ENCODE results near the gene EBNA1BP2. TPM values are rescaled to one million over a fixed set of nuclear protein-coding genes. Genes with fewer than 3 reads are reported as not detected.
"Not testable (repeated sequence)": the region's sequence is repeated elsewhere in the genome, so short reads cannot be mapped to it uniquely, and the experiment has no call there.

EBNA1BP2 gene
- total RNA-seq, 4 donors from 2014 or later, result 49.8 to 71.7 (median 58.4) TPM

GRCh38 chr1:43140583-43140982, 31.5 kb downstream of the EBNA1BP2 start:
- WGBS, result 93% methylated on average over 4 of the region's 4 CpGs
- no peak for DNase-seq (ENCODE audit: extremely low spot score)
- Histone ChIP-seq H3K36me3 (no peaks in the 10 kb centered on the region), H3K9me3 (peaks cover 0 to 16% (median 9%) of the 10 kb centered on the region in 4 donors), H3K4me3 (no peak overlapping the region), H3K4me1 (peaks cover 0 to 5% (median 0%) of the 10 kb centered on the region in 4 donors), H3K27me3 (peaks cover 0 to 25% (median 4%) of the 10 kb centered on the region in 4 donors), H3K27ac (replicated peaks in 1 of 4) (no peak overlapping the region)
- intact Hi-C loops (cut with DNase I), result no loop called here
- TF ChIP-seq POLR2AphosphoS5 (IDR thresholded peaks at IDR 0.05) (no peak), CTCF (IDR thresholded peaks at IDR 0.05) (no peak), EP300 (IDR thresholded peaks at IDR 0.05) (no peak), POLR2A (IDR thresholded peaks at IDR 0.05; ENCODE audit: low read depth) (no peak)

- intact Hi-C loops (cut with DNase I), result no loop called here
- H3K36me3 ChIP-seq, result no peaks in the 10 kb centered on the region
- no peak for DNase-seq (ENCODE audit: extremely low spot score)
- peaks cover 0 to 5% (median 0%) of the 10 kb centered on the region in 4 donors for H3K4me1 ChIP-seq
- no peak overlapping the region for H3K27ac ChIP-seq (replicated peaks in 1 of 4)
- no peak overlapping the region for H3K4me3 ChIP-seq
- H3K27me3 ChIP-seq, result peaks cover 0 to 19% (median under 1%) of the 10 kb centered on the region in 4 donors
- peaks cover 0 to 16% (median 9%) of the 10 kb centered on the region in 4 donors for H3K9me3 ChIP-seq
- TF ChIP-seq POLR2A (IDR thresholded peaks at IDR 0.05; ENCODE audit: low read depth), result no peak
- no peak for TF ChIP-seq EP300 (IDR thresholded peaks at IDR 0.05)
- TF ChIP-seq CTCF (IDR thresholded peaks at IDR 0.05), result no peak
- no peak for TF ChIP-seq POLR2AphosphoS5 (IDR thresholded peaks at IDR 0.05)
Measured at GRCh38 chr1:43140010-43140409, 32.1 kb downstream of the EBNA1BP2 start.

GRCh38 chr1:43139295-43139694, 32.8 kb downstream of the EBNA1BP2 start:
- H3K36me3 ChIP-seq; H3K4me1 ChIP-seq; H3K27ac ChIP-seq (replicated peaks in 1 of 4); DNase-seq (ENCODE audit: extremely low spot score); intact Hi-C loops (cut with DNase I); H3K4me3 ChIP-seq: not testable (repeated sequence)
- Histone ChIP-seq H3K9me3 (peaks cover 0 to 16% (median 9%) of the 10 kb centered on the region in 4 donors), H3K27me3 (peaks cover 0 to 12% (median 0%) of the 10 kb centered on the region in 4 donors)
- 86% methylated on average over 8 of the region's 8 CpGs for WGBS

- intact Hi-C loops (cut with DNase I), result no loop called here
- H3K27ac ChIP-seq (replicated peaks in 1 of 4), result no peak overlapping the region
- 85% methylated on average over 7 of the region's 7 CpGs for WGBS
- peaks cover 0 to 5% (median 0%) of the 10 kb centered on the region in 4 donors for H3K4me1 ChIP-seq
- H3K27me3 ChIP-seq, result no peaks in the 10 kb centered on the region
- no peak for DNase-seq (ENCODE audit: extremely low spot score)
- no peak overlapping the region for H3K4me3 ChIP-seq
- H3K9me3 ChIP-seq, result peaks cover 0 to 16% (median 9%) of the 10 kb centered on the region in 4 donors
- no peak for TF ChIP-seq EP300 (IDR thresholded peaks at IDR 0.05)
- no peak for TF ChIP-seq POLR2A (IDR thresholded peaks at IDR 0.05; ENCODE audit: low read depth)
- TF ChIP-seq POLR2AphosphoS5 (IDR thresholded peaks at IDR 0.05), result no peak
- no peak for TF ChIP-seq CTCF (IDR thresholded peaks at IDR 0.05)
- no peaks in the 10 kb centered on the region for H3K36me3 ChIP-seq
Measured at GRCh38 chr1:43137445-43138052, 34.5 kb downstream of the EBNA1BP2 start.

- intact Hi-C loops (cut with DNase I), result no loop called here
- TF ChIP-seq POLR2A (IDR thresholded peaks at IDR 0.05; ENCODE audit: low read depth) (no peak), CTCF (IDR thresholded peaks at IDR 0.05) (no peak), EP300 (IDR thresholded peaks at IDR 0.05) (no peak), POLR2AphosphoS5 (IDR thresholded peaks at IDR 0.05) (no peak)
- H3K9me3 ChIP-seq, result peaks cover 0 to 16% (median 9%) of the 10 kb centered on the region in 4 donors
- H3K27me3 ChIP-seq, result no peaks in the 10 kb centered on the region
- 67% methylated on average over 9 of the region's 9 CpGs for WGBS
- no peak for DNase-seq (ENCODE audit: extremely low spot score)
- H3K4me1 ChIP-seq, result peaks cover 0 to 5% (median 0%) of the 10 kb centered on the region in 4 donors
- H3K27ac ChIP-seq (replicated peaks in 1 of 4), result no peak overlapping the region
- H3K4me3 ChIP-seq, result no peak overlapping the region
- H3K36me3 ChIP-seq, result no peaks in the 10 kb centered on the region
Measured at GRCh38 chr1:43135857-43136781, 36.0 kb downstream of the EBNA1BP2 start.

All from esophagus muscularis mucosa (tissue), 4 donors.